ENCODE data around the gene SNAP47. TPM values are rescaled to one million over a fixed set of nuclear protein-coding genes. Genes with fewer than 3 reads are reported as not detected.

The SNAP47 gene
- polyA plus RNA-seq, 1 donor (not counting 4 experiments of a cell fraction or from before 2014, with no cell fraction given), result 24.8 TPM

- no peak overlapping the region for H3K9ac ChIP-seq (ENCODE audit: control insufficient read depth, extremely low read depth, insufficient read depth, low read length)
Measured at GRCh38 chr1:227771326-227771725, 36.1 kb downstream of the SNAP47 start.

GRCh38 chr1:227771771-227772170, 36.5 kb downstream of the SNAP47 start:
- dilution Hi-C loops (cut with MboI; ENCODE audit: extremely low pct_ligation_motif_present, low sequenced_read_pairs), result no loop called here
- TF ChIP-seq CTCF (optimal IDR thresholded peaks at IDR 0.05 in 1 of 3, IDR thresholded peaks at IDR 0.05 in 1 of 3, conservative IDR thresholded peaks at IDR 0.05 in 1 of 3; ENCODE audit: extremely low read depth in 1 of 3, insufficient read depth in 2 of 3, low read length in 3 of 3), result no peak
- Histone ChIP-seq H3K4me1 (ENCODE audit: control insufficient read depth, extremely low read depth, insufficient read depth, low read length) (no peaks in the 10 kb centered on the region), H4K20me1 (ENCODE audit: control insufficient read depth, extremely low read depth, insufficient read depth, low read length) (no peaks in the 10 kb centered on the region), H3K27ac (ENCODE audit: control insufficient read depth, insufficient read depth, low read length) (no peak overlapping the region), H3K9ac (ENCODE audit: control insufficient read depth, extremely low read depth, insufficient read depth, low read length) (no peak overlapping the region), H2AFZ (ENCODE audit: control insufficient read depth, low read length) (no peak overlapping the region), H3K9me1 (ENCODE audit: control insufficient read depth, extremely low read depth, insufficient read depth, low read length) (no peaks in the 10 kb centered on the region), H3K4me2 (ENCODE audit: control insufficient read depth, extremely low read depth, insufficient read depth, low read depth, low read length) (no peak overlapping the region), H3K79me2 (ENCODE audit: control insufficient read depth, insufficient read depth, low read length) (no peaks in the 10 kb centered on the region), H3K27me3 (ENCODE audit: control insufficient read depth, extremely low read depth, insufficient read depth, low read length) (no peaks in the 10 kb centered on the region), H3K36me3 (ENCODE audit: control insufficient read depth in 2 of 2, extremely low read depth in 1 of 2, insufficient read depth in 2 of 2, low read length in 2 of 2) (peaks cover 21 to 23% of the 10 kb centered on the region in 2 experiments), H3K9me3 (ENCODE audit: control insufficient read depth, low read depth, low read length) (no peaks in the 10 kb centered on the region), H3K4me3 (ENCODE audit: control insufficient read depth in 2 of 3, extremely low read depth in 1 of 3, insufficient read depth in 2 of 3, low read depth in 1 of 3, low read length in 3 of 3) (no peak overlapping the region)
- DNase-seq (ENCODE audit: low read depth, low spot score) (no peak), FAIRE-seq (no peak)

More at GRCh38 chr1:227771326-227771725, 36.1 kb downstream of the SNAP47 start:
- H3K4me3 ChIP-seq (ENCODE audit: control insufficient read depth in 2 of 3, extremely low read depth in 1 of 3, insufficient read depth in 2 of 3, low read depth in 1 of 3, low read length in 3 of 3), result no peak overlapping the region
- TF ChIP-seq CTCF (optimal IDR thresholded peaks at IDR 0.05 in 1 of 3, IDR thresholded peaks at IDR 0.05 in 1 of 3, conservative IDR thresholded peaks at IDR 0.05 in 1 of 3; ENCODE audit: extremely low read depth in 1 of 3, insufficient read depth in 2 of 3, low read length in 3 of 3) (no peak), EZH2 (IDR thresholded peaks at IDR 0.05; ENCODE audit: low read length) (no peak)
- H4K20me1 ChIP-seq (ENCODE audit: control insufficient read depth, extremely low read depth, insufficient read depth, low read length), result no peaks in the 10 kb centered on the region
- no peaks in the 10 kb centered on the region for H3K9me1 ChIP-seq (ENCODE audit: control insufficient read depth, extremely low read depth, insufficient read depth, low read length)
- H2AFZ ChIP-seq (ENCODE audit: control insufficient read depth, low read length), result no peak overlapping the region
- H3K4me2 ChIP-seq (ENCODE audit: control insufficient read depth, extremely low read depth, insufficient read depth, low read depth, low read length), result no peak overlapping the region
- no peaks in the 10 kb centered on the region for H3K27me3 ChIP-seq (ENCODE audit: control insufficient read depth, extremely low read depth, insufficient read depth, low read length)
- DNase-seq (ENCODE audit: low read depth, low spot score) (no peak), FAIRE-seq (no peak)
- H3K27ac ChIP-seq (ENCODE audit: control insufficient read depth, insufficient read depth, low read length), result no peak overlapping the region
- dilution Hi-C loops (cut with MboI; ENCODE audit: extremely low pct_ligation_motif_present, low sequenced_read_pairs), result no loop called here
- no peaks in the 10 kb centered on the region for H3K79me2 ChIP-seq (ENCODE audit: control insufficient read depth, insufficient read depth, low read length)
- no peaks in the 10 kb centered on the region for H3K9me3 ChIP-seq (ENCODE audit: control insufficient read depth, low read depth, low read length)
- H3K36me3 ChIP-seq (ENCODE audit: control insufficient read depth in 2 of 2, extremely low read depth in 1 of 2, insufficient read depth in 2 of 2, low read length in 2 of 2), result peaks cover 22 to 23% of the 10 kb centered on the region in 2 experiments
- no peaks in the 10 kb centered on the region for H3K4me1 ChIP-seq (ENCODE audit: control insufficient read depth, extremely low read depth, insufficient read depth, low read length)
